Gastrocnemius medialis (tissue), 4 donors: ENCODE results near the gene TBX1.

ENCODE experiments used
- POLR2A ChIP-seq, 2 donors: fragments of 450-650 bp; IDR thresholded peaks; one replicate each; pipeline ENCODE4 v1.6.1; 2017; ENCODE audit warnings: antibody characterized with exemption in 2 of 2, mild to moderate bottlenecking in 2 of 2, moderate library complexity in 2 of 2
- TF ChIP-seq, protein P1 (sequence below), 5 experiments: fragments of 450-650 bp in 3 of 5; fragments of 200-600 bp in 2 of 5; sonication (generic) in 2 of 5; IDR thresholded peaks in 4 of 5; conservative IDR thresholded peaks in 1 of 5; 1 replicate in 4 of 5; 2 replicates in 1 of 5; pipeline ENCODE4 v1.5.1; 2016 to 2019; ENCODE audit warnings: antibody characterized with exemption in 5 of 5, mild to moderate bottlenecking in 3 of 5, moderate library complexity in 3 of 5

DNA sequence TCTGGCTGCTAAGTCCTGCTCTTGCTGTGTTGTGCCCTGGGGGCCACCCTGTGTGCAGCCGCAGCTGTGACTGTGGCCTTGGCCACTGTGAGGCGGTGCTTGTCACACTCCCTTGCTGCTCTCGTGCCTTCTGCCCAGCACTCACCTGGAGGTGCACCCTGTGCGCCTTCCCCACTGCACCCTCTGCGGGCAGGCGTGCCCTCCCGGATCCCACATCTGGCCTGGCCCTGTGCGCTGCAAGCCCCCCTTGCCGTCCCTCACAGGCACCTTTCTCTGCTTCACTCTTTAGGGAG, 27.2 kb downstream of the TBX1 start:
- TF ChIP-seq, protein P1, sequence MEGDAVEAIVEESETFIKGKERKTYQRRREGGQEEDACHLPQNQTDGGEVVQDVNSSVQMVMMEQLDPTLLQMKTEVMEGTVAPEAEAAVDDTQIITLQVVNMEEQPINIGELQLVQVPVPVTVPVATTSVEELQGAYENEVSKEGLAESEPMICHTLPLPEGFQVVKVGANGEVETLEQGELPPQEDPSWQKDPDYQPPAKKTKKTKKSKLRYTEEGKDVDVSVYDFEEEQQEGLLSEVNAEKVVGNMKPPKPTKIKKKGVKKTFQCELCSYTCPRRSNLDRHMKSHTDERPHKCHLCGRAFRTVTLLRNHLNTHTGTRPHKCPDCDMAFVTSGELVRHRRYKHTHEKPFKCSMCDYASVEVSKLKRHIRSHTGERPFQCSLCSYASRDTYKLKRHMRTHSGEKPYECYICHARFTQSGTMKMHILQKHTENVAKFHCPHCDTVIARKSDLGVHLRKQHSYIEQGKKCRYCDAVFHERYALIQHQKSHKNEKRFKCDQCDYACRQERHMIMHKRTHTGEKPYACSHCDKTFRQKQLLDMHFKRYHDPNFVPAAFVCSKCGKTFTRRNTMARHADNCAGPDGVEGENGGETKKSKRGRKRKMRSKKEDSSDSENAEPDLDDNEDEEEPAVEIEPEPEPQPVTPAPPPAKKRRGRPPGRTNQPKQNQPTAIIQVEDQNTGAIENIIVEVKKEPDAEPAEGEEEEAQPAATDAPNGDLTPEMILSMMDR (IDR thresholded peaks at IDR 0.05 in 4 of 5, conservative IDR thresholded peaks at IDR 0.05 in 1 of 5), result no peak
- TF ChIP-seq POLR2A (IDR thresholded peaks at IDR 0.05), result no peak
